ENCODE data around the gene PSMB7. TPM values are rescaled to one million over a fixed set of nuclear protein-coding genes. Genes with fewer than 3 reads are reported as not detected.
A peak's percentile ranks its signal among the peaks of the same experiment; 100 is the strongest.

Gene PSMB7
- total RNA-seq, 1 donor from 2014 or later = 183 TPM

DNA sequence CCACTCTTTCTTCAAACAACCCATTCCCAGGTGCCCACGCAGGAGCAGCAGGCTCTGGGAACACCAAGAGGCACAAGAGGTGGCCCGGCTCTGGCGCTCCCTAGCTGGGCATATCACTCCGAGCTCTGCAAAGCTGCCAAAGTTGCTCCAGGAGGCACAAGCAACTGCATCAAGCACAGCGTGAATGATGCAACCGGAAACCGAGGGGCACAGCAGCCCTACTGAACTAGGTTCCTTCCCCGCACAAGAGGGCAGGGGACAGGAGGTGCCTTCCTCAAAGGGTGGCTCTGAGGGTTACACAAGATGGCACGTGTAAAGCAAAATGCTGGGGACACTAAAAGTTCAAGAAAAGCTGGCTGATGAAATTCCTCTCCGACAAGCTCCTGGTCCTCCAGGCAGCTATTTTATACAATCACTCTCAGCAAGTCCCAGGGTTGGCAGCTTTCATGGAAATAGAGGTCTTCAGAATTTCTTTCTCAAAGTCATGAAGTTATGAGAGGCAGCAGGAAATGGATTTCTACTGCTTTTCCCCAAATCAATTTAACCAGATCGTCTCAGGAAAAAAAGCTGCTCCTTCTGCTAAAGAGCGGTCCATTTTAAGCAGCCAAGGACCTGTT lies 22.9 kb downstream of the PSMB7 start:
- H3K4me3 Mint-ChIP-seq (ENCODE audit: unreplicated experiment) = no peak overlapping the region
- H3K27ac Mint-ChIP-seq (ENCODE audit: unreplicated experiment) = peak overlapping the region; percentile 86
- Histone ChIP-seq H3K4me2 (ENCODE audit: low read length) (peak overlapping the region; percentile 61), H4K20me1 (ENCODE audit: insufficient read depth, low read length) (peaks cover 96% of the 10 kb centered on the region), H3K27me3 (ENCODE audit: insufficient read depth, low read length) (no peaks in the 10 kb centered on the region), H3K4me1 (ENCODE audit: insufficient read depth, low read length) (peaks cover 38% of the 10 kb centered on the region), H2AFZ (ENCODE audit: low read depth, low read length) (no peak overlapping the region), H3K9me3 (ENCODE audit: insufficient read depth, low read depth, low read length) (no peaks in the 10 kb centered on the region), H3K36me3 (ENCODE audit: insufficient read depth, low read length) (peaks cover 10% of the 10 kb centered on the region), H3K9ac (ENCODE audit: low read length) (peak overlapping the region; percentile 43), H3K79me2 (ENCODE audit: insufficient read depth, low read length) (peaks cover 89% of the 10 kb centered on the region), H3K4me3 (ENCODE audit: insufficient read depth, low read depth, low read length) (peak overlapping the region; percentile 4), H3K27ac (ENCODE audit: low read depth, low read length) (peak overlapping the region; percentile 55)
- peaks cover 3% of the 10 kb centered on the region for H3K36me3 Mint-ChIP-seq (ENCODE audit: low read depth, unreplicated experiment)
- H3K27me3 Mint-ChIP-seq (ENCODE audit: low read depth, unreplicated experiment) = no peaks in the 10 kb centered on the region
- peaks cover 61% of the 10 kb centered on the region for H3K4me1 Mint-ChIP-seq (ENCODE audit: low read depth, unreplicated experiment)
- H3K9me3 Mint-ChIP-seq (ENCODE audit: unreplicated experiment) = no peaks in the 10 kb centered on the region
- FAIRE-seq (no peak), DNase-seq (ENCODE audit: low read depth) (peak; percentile 27)
- TF ChIP-seq EZH2 (IDR thresholded peaks at IDR 0.05; ENCODE audit: insufficient read depth, low read length) = no peak
- TF ChIP-seq, protein P1, sequence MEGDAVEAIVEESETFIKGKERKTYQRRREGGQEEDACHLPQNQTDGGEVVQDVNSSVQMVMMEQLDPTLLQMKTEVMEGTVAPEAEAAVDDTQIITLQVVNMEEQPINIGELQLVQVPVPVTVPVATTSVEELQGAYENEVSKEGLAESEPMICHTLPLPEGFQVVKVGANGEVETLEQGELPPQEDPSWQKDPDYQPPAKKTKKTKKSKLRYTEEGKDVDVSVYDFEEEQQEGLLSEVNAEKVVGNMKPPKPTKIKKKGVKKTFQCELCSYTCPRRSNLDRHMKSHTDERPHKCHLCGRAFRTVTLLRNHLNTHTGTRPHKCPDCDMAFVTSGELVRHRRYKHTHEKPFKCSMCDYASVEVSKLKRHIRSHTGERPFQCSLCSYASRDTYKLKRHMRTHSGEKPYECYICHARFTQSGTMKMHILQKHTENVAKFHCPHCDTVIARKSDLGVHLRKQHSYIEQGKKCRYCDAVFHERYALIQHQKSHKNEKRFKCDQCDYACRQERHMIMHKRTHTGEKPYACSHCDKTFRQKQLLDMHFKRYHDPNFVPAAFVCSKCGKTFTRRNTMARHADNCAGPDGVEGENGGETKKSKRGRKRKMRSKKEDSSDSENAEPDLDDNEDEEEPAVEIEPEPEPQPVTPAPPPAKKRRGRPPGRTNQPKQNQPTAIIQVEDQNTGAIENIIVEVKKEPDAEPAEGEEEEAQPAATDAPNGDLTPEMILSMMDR (IDR thresholded peaks at IDR 0.05; ENCODE audit: insufficient read depth, low read depth, low read length) = no peak

DNA sequence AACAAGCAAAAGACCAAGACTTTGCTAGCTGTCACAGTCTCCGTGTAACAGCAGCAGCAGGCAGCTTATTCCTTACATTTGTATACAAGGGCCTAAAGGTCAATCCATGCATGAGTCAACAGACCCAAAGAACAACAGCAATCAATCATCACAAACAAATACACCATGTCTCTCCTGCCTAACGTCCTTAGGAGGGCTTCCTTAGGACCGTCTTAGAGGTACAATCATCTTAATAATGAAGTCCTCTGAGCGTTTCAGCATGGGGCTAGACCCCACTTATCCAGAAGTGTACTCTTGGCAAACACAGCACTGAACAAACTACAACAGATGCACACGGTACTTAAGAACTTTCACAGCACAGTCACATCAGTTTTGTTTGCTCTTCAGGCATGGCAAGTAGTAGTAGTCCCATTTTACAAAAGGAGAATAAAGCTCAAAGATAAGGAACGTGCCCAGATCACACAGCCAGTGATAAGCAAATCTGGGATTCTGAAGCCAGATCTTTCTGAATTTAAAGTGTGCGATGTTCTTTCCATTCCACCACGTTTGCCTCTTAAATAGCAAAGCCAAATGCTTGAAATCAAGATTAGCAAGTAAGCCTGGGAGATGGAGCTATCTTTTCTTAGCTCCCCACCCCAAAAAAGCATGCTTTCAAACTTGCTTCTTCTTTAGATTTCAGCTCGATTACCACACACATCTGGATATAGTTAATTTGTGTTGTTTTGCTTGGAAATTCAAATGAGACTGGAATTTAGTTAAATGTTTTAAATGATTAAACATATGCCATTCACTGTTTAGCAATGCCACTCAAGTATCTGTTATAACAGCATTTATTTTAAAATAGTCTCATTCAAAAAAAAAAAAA lies 24.2 kb downstream of the PSMB7 start:
- no peaks in the 10 kb centered on the region for H3K27me3 Mint-ChIP-seq (ENCODE audit: low read depth, unreplicated experiment)

More for the DNA sequence above, 24.2 kb downstream of the PSMB7 start:
- Mint-ChIP-seq H3K9me3 (ENCODE audit: unreplicated experiment) (no peaks in the 10 kb centered on the region), H3K4me3 (ENCODE audit: unreplicated experiment) (no peak overlapping the region), H3K4me1 (ENCODE audit: low read depth, unreplicated experiment) (peaks cover 70% of the 10 kb centered on the region), H3K36me3 (ENCODE audit: low read depth, unreplicated experiment) (peaks cover 3% of the 10 kb centered on the region), H3K27ac (ENCODE audit: unreplicated experiment) (no peak overlapping the region)
- Histone ChIP-seq H3K9ac (ENCODE audit: low read length) (peak overlapping the region; percentile 8), H3K27ac (ENCODE audit: low read depth, low read length) (no peak overlapping the region), H2AFZ (ENCODE audit: low read depth, low read length) (no peak overlapping the region), H3K9me3 (ENCODE audit: insufficient read depth, low read depth, low read length) (no peaks in the 10 kb centered on the region), H3K4me3 (ENCODE audit: insufficient read depth, low read depth, low read length) (no peak overlapping the region), H3K36me3 (ENCODE audit: insufficient read depth, low read length) (peaks cover 7% of the 10 kb centered on the region), H3K4me1 (ENCODE audit: insufficient read depth, low read length) (peaks cover 42% of the 10 kb centered on the region), H3K4me2 (ENCODE audit: low read length) (peak overlapping the region; percentile 54), H4K20me1 (ENCODE audit: insufficient read depth, low read length) (peaks cover 96% of the 10 kb centered on the region), H3K79me2 (ENCODE audit: insufficient read depth, low read length) (peaks cover 89% of the 10 kb centered on the region), H3K27me3 (ENCODE audit: insufficient read depth, low read length) (no peaks in the 10 kb centered on the region)
- DNase-seq (ENCODE audit: low read depth) = peak; percentile 24
- peak; percentile 26 for FAIRE-seq
- TF ChIP-seq, protein P1 (IDR thresholded peaks at IDR 0.05; ENCODE audit: insufficient read depth, low read depth, low read length) = no peak
- no peak for TF ChIP-seq EZH2 (IDR thresholded peaks at IDR 0.05; ENCODE audit: insufficient read depth, low read length)
